GM18511 (cell line): ENCODE data around the gene TMEM26.

Experiments
- ATAC-seq: cut with Tn5 transposase; IDR thresholded peaks from one replicate; pipeline ENCODE4 v1.9.1; 2021; ENCODE audit warnings: mild to moderate bottlenecking, moderate library complexity; ENCODE audit not compliant: unreplicated experiment

Gene TMEM26

GRCh38 chr10:61460835-61461234 is 7.7 kb upstream of the TMEM26 start:
- no peak for ATAC-seq

GRCh38 chr10:61458031-61458430 is 4.8 kb upstream of the TMEM26 start:
- ATAC-seq: no peak

GRCh38 chr10:61456095-61456789 is 3.1 kb upstream of the TMEM26 start:
- ATAC-seq: no peak

- no peak for ATAC-seq
These were observed 2.5 kb upstream of the TMEM26 start for GRCh38 chr10:61455656-61456055.

GRCh38 chr10:61454541-61454940 is 1.4 kb upstream of the TMEM26 start:
- no peak for ATAC-seq

GRCh38 chr10:61452151-61452651 is 980 bp downstream of the TMEM26 start:
- no peak for ATAC-seq

- ATAC-seq: no peak
These were observed 1.8 kb downstream of the TMEM26 start for GRCh38 chr10:61451357-61451756.

GRCh38 chr10:61448841-61449600 is 4.2 kb downstream of the TMEM26 start:
- no peak for ATAC-seq

GRCh38 chr10:61448091-61448490 is 5.1 kb downstream of the TMEM26 start:
- no peak for ATAC-seq

GRCh38 chr10:61439058-61439609 is 14.0 kb downstream of the TMEM26 start:
- ATAC-seq: no peak

- no peak for ATAC-seq
These were observed 14.8 kb downstream of the TMEM26 start for GRCh38 chr10:61438141-61438988.

GRCh38 chr10:61423178-61423577 is 30.0 kb downstream of the TMEM26 start:
- no peak for ATAC-seq

GRCh38 chr10:61417661-61418060 is 35.5 kb downstream of the TMEM26 start:
- no peak for ATAC-seq

- ATAC-seq: no peak
These were observed 37.4 kb downstream of the TMEM26 start for GRCh38 chr10:61415824-61416223.

GRCh38 chr10:61411706-61412105 is 41.5 kb downstream of the TMEM26 start:
- ATAC-seq: no peak

GRCh38 chr10:61410353-61411070 is 42.7 kb downstream of the TMEM26 start:
- ATAC-seq: no peak

GRCh38 chr10:61409157-61409556 is 44.0 kb downstream of the TMEM26 start:
- ATAC-seq: no peak

GRCh38 chr10:61408105-61408504 is 45.1 kb downstream of the TMEM26 start:
- ATAC-seq: no peak

GRCh38 chr10:61406736-61407135 is 46.4 kb downstream of the TMEM26 start:
- no peak for ATAC-seq

GRCh38 chr10:61406242-61406641 is 46.9 kb downstream of the TMEM26 start:
- no peak for ATAC-seq
